ENCODE measurements around the gene PLIN3.
"Not testable (repeated sequence)": the region's sequence is repeated elsewhere in the genome, so short reads cannot be mapped to it uniquely, and the experiment has no call there.

PLIN3 gene

GRCh38 chr19:4889034-4889815 is 21.8 kb upstream of the PLIN3 start:
- DNase-seq (ENCODE audit: low spot score) = no peak

DNA sequence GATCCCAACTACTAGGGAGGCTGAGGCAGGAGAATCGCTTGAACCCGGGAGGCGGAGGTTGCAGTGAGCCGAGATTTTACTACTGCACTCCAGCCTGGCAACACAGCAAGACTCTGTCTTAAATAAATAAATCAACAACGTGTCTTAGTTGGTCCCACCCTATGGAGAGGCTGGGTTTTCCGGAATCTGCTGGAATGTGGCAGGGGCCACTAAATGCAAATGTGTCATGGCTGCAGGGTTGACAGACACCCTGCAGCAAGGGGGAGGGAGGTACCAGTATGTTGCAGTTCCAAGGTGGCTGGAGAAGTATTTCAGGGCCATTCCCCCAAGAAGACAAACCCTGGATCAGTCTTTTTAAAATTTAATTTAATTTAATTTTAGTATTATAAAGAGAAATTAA is 20.3 kb upstream of the PLIN3 start:
- DNase-seq (ENCODE audit: low spot score) = not testable (repeated sequence)

GRCh38 chr19:4884993-4885392 is 17.5 kb upstream of the PLIN3 start:
- DNase-seq (ENCODE audit: low spot score) = not testable (repeated sequence)

DNA sequence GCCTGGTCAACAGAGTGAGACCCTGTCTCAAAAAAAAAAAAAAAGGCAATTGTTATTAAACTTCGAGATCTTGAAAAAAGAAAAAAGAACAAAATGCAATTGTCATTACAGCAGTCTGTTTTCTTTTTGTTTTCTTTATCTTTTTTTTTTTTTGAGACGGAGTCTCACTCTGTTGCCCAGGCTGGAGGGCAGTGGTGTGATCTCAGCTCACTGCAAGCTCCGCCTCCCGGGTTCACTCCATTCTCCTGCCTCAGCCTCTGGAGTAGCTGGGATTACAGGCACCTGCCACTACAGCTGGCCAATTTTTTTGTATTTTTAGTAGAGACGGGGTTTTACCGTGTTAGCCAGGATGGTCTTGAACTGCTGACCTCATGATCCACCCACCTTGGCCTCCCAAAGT is 15.4 kb upstream of the PLIN3 start:
- DNase-seq (ENCODE audit: low spot score) = not testable (repeated sequence)

GRCh38 chr19:4879041-4879440 is 11.6 kb upstream of the PLIN3 start:
- DNase-seq (ENCODE audit: low spot score) = no peak

DNA sequence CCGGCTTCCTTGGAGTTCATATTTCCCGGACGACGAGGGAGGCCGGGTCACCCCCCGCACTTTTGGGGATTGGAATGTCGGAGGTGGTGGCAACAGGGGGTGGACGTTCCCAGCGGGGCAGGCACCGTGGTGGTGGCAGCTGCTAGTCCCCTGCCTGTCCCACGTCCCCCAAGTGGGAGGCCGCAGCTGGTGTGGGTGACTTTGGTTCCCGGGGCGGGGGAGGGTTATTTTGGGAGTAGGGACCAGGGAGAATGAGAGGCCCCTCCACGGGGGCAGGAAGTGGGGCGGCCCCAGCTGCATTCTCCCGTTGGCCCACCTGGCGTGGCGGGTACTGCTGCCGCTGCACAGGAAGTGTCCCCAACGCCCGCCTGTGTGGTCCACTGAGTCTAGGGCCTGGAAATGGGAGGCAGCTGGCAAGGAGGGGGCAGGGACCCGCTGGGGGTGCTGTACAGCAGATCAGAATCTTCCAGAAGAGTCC is 11.1 kb upstream of the PLIN3 start:
- peak; percentile 51 for DNase-seq (ENCODE audit: low spot score)

DNA sequence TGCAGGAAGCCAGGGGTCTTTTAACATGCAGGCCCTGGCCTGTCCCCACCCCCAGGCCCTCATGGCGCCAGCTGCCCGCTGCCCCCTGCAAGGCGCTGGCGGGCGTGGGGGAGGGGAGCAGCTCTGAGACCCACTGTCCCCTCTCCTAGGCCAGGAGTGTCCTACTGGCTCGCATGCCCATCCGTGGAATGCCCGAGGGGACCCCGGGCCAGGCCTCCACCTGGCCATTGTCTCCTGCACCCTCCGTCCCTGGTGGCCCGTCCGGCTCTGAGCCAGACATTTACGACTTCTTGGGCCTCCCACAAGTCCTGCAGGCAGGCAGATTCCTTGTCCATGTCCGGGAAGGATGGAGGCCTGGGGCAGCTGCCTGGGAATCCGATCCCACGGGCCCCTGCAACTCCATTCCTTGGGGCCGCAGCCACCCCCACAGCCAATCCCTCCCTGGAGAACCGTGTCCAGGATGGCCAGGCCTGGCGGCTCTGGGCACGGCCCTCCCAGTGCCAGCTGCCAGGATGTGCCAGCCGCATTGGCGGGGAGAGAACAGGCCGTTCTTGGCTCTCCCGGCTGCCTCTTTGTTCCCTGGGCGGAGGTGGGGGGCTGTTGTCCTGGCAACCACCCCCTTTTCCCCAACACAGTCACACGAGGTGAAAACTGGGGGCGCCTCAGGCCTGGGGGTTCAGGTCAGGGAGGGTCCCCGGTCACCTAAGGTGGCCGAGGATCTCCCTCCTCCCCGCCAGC is 10.5 kb upstream of the PLIN3 start:
- peak; percentile 94 for DNase-seq (ENCODE audit: low spot score)

DNA sequence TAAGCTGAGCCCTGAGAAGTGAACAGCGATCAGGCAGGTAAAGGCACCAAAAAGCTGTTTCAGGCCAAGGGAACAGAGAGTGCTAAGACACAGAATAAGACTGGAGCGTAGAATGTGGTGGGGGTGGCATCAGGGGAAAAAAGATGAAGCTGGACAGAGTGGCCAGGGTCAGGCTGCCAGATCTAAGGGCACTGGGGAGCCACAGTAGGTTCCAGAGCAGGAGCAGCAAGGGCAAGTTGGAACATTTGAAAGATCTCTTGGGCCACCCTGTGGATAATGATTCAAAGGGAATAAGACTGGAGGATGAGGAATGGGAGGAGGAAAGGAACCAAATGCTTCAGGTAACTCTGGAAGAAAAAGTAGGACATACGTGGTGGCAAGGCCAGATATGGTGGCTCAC is 6.5 kb upstream of the PLIN3 start:
- DNase-seq (ENCODE audit: low spot score) = no peak

DNA sequence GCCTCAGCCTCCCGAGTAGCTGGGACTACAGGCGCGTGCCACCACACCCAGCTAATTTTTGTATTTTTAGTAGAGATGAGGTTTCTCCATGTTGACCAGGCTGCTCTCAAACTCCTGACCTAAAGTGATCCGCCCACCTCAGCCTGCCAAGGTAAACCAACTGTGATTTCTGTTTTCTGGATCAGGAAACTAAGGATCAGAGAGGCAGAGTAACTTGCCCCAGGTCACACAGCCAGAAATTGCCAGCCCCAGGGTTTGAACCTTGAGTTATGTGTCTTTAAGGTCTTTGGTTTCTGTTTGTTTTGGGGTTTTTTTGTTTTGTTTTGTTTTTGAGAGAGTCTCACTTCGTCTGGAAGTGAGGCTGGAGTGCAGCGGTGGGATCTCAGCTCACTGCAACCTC is 4.2 kb upstream of the PLIN3 start:
- no peak for DNase-seq (ENCODE audit: low spot score)

DNA sequence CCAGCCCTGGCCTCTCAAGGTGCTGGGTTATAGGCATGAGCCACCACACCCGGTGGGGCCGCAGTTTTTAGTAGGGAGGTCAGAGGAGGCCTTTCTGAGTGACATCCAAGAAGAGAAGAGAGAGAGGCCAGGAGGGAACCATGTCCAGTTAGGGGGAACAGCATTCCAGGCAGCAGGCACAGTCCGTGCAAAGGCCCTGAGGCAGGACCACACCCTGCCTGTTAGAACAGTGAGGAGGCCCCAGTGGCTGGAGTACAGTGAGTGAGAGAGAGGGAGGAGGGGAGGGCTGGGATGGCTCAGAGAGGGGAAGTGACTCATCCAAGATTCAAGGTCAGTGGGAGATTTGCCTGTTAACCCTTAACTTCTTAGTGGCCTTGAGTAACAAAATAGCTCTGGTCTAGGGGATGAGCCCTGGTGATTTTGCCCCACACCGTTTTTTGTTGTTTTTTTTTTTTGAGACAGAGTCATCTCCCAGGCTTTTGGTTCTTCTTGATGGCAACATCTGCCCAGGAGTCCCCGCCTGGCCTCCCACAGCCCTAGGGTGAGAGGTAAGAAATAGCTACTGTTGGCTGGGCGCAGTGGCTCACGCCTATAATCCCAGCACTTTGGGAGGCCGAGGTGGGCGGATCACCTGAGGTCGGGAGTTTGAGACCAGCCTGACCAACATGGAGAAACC is 2.7 kb upstream of the PLIN3 start:
- no peak for DNase-seq (ENCODE audit: low spot score)

DNA sequence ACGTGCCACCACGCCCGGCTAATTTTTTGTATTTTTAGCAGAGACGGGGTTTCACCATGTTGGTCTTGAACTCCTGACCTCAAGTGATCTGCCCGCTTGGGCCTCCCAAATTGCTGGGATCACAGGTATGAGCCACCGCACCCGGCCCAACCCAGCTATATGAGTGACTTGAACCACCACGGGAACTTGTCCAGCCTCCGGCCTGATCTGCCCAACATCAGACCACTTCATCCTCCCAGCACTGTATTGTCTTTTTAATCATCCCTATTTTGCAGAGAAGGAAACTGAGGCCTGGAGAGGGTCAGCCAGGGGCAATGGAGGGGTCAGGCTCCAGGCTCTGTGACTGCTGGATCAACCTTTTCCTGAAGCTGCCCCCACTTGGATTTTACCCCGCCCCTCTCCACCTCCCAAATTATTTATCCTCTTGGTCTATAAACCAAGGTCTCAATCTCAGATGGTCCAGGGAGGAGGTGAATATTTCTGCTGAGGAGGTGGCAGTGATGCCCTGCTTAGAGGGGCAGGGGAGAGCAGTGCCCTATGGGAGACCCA is 893 bp upstream of the PLIN3 start:
- no peak for DNase-seq (ENCODE audit: low spot score)

DNA sequence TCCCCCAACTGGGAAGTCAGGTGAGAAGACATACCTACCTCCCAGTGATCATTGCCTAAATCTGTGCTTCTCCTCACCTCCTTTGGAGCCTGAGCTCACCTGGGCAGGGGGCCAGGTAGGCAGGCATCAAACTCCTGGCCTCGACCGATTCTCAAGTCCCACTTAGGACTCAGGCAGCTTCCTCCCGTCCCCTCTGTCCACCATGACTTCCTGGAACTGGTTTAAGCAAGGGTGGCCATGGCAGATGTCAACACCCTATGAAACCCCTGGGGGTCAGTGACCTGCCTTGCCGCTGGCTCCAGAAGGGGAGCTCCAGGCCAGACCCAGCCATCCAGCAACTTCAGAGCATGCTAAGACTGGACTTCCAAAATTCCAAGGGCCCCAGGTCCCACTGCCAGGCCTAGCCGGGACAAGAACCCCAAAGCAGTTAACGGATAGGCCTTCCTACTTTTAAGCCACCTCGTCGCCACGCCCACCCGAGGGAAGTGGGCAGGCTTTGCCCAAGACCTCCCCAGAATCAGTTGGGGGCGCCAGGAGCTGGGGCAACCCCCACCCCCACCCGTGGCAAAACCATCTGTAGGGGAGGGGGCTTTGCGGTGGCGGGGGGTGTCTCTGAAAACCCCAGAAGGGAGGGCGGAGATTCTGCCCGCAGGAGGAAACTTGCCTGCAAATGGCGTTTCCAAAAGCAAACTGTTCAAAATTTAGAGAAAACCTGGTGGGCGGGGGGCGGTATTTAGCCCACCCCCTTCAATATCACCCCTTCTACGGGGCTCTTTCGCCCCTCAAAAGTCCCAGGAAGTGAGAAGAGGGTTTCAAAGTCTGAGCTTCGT is 657 bp downstream of the PLIN3 start:
- no peak for DNase-seq (ENCODE audit: low spot score)

- no peak for DNase-seq (ENCODE audit: low spot score)
Measured at GRCh38 chr19:4861147-4861546, 6.3 kb downstream of the PLIN3 start.

DNA sequence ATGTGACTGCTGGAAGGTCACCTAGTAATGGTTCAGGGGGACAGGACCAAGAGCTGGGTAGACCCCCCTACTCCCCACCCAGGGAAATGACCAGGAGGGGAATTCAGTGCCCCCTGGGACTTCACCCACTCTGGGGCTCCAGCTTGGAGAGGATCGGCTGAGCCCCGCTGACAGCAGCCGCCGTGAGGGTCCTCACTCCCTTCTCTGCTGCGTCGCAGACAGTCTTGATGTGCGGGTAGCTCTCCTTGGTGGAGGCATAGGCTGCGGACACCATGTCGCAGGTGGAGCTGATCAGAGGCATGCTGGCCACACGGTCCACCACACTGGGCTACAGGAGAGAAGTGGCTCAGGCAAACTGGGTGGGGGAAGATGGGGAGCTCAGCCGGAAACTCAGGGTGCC is 7.8 kb downstream of the PLIN3 start:
- no peak for DNase-seq (ENCODE audit: low spot score)

GRCh38 chr19:4856468-4856867 is 11.0 kb downstream of the PLIN3 start:
- peak; percentile 73 for DNase-seq (ENCODE audit: low spot score)

GRCh38 chr19:4853506-4853905 is 14.0 kb downstream of the PLIN3 start:
- not testable (repeated sequence) for DNase-seq (ENCODE audit: low spot score)

GRCh38 chr19:4852484-4852883 is 15.0 kb downstream of the PLIN3 start:
- DNase-seq (ENCODE audit: low spot score) = no peak

GRCh38 chr19:4851551-4852290 is 15.7 kb downstream of the PLIN3 start:
- DNase-seq (ENCODE audit: low spot score) = peak; percentile 51

- DNase-seq (ENCODE audit: low spot score) = no peak
Measured at GRCh38 chr19:4849019-4849418, 18.4 kb downstream of the PLIN3 start.

- DNase-seq (ENCODE audit: low spot score) = no peak
Measured at GRCh38 chr19:4847190-4847973, 20.1 kb downstream of the PLIN3 start.
